LNCAP (cell line): ENCODE data around the gene GMDS.

ENCODE experiments used
- CTCF ChIP-seq: fragments of 450-650 bp; IDR thresholded peaks from 2 replicates; pipeline ENCODE4 v1.5.1; 2017; ENCODE audit warnings: mild to moderate bottlenecking

Gene GMDS

DNA sequence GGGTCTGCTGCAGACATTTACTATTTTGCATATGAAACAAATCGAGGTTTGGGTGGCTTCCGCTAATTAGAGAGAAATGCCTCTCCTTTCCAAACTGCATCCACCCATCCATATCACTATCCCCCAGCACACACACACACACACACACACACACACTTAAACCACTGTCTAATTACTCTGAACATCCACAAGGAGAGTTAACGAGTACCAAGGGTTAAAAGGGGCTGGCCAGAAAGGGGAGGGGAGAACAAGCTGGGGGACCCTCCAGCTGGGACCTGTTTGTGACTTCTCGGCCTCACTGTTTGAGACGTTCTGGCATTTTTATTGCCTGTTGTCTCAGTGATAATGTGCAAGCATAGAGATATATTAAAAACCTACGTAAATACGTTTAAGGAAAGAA lies 374.5 kb downstream of the GMDS start:
- no peak for TF ChIP-seq CTCF

GRCh38 chr6:1870251-1870650 lies 375.2 kb downstream of the GMDS start:
- no peak for TF ChIP-seq CTCF

DNA sequence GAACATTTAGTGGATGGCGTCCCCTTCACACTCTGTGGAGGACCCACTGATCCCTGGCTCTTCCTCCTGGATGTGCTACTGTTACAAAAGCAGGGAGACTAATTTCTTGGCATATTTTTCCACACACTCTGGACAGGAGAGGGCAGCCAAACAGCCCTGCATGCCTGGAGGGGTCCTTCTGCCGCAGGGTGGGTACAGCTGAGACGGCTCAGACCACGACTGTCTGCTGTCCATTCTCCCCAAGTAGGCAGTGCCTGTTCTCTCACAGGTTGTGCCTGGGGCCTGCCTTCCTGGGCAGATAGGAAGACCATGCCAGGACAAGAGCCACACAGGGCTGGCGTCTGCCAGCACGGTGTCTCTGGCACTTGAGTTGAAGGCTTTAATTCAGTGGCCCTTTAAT lies 375.6 kb downstream of the GMDS start:
- no peak for TF ChIP-seq CTCF

DNA sequence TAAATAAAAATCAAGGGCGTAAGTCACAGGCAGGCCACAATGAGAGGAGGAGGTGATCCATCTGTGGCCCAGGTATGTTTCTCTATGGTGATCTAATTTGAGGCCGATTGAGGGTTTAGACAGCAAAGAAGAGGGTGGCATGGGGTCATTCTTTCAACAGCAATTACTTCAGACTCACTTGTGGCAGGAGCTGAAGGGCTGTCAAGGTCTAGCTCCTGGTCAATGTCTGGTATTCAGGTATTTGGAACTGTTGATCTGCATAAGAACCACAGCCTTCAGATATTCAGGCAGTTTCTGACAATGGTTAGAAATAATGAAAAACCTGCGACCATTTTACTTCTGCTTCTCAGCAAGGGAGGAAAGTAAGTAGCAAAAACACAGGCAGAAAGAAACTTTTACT lies 376.1 kb downstream of the GMDS start:
- no peak for TF ChIP-seq CTCF

DNA sequence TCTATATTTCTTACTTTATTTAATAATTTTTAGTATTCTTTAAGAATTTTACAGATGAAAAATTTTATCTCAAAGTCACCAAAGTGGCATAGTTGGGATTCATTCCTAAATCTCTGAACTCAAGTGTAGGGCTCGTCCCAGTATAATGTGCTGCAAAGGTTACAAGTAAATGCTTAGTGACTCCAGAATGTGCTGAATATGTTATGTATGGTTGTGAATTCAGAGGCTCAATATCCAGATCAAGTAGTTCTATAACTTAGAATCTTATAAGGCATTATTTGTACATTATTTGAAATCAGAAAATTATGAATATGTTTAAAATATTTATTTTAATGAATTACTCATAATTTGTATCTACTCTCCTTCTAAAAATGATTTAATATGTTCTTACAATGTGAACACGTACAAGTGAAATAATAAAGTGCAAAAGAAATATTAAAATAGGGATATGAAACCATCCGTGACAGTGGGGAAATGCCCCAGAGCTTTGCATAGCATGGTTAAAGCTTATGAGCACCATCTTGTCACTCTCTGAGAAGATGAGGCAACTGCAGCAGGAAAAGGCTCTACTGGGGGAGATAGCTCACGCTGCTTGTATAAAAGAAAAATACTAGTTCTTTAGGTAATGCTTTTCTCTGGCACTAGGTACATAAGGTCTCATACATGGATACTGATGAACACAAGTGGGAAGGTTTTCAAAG lies 376.7 kb downstream of the GMDS start:
- TF ChIP-seq CTCF = no peak

- TF ChIP-seq CTCF = no peak
These were observed 378.2 kb downstream of the GMDS start for GRCh38 chr6:1867197-1867596.

GRCh38 chr6:1865585-1865984 lies 379.8 kb downstream of the GMDS start:
- no peak for TF ChIP-seq CTCF

GRCh38 chr6:1864496-1864895 lies 380.9 kb downstream of the GMDS start:
- no peak for TF ChIP-seq CTCF
